ENCODE measurements around the gene SLFN14.
"Not testable (repeated sequence)": the region's sequence is repeated elsewhere in the genome, so short reads cannot be mapped to it uniquely, and the experiment has no call there.

The SLFN14 gene

DNA sequence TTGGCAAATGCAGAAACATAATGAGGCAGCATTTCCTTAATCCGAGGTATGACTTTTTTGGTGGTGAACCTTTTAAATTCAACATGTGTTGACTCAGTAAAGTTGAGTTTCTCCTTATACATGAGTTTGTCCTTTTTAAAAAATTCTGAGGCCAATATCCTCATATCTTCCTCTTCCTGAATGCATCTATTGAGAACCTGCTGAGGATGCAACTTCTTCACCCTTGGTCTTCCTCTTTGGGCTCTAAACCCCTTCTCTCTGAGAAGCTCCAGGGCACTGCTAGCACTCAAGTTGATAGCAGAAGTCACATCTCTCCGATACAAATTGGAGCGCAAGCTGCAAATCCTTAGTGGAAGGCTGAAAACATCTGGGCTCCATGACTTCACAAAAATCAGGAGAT lies 3.3 kb downstream of the SLFN14 start:
- DNase-seq = no peak

DNA sequence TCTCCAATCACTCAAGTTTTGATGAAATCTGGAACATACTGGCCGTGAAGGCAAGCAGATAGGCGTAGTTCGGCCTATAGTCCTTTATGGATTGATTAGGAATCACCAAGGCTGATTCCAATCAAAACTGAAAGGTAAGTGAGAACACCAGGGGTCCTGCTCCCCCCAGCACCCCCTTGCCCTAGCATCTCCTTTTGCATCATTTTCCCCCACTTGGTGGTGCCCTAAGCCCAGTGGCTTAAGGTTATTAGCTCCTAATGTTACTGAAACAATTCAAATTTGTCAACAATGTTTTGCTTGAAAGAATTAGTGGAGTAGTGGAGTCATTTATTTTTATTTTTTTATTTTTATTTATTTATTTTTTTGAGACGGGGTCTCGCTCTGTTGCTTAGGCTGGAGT lies 4.9 kb downstream of the SLFN14 start:
- no peak for DNase-seq

DNA sequence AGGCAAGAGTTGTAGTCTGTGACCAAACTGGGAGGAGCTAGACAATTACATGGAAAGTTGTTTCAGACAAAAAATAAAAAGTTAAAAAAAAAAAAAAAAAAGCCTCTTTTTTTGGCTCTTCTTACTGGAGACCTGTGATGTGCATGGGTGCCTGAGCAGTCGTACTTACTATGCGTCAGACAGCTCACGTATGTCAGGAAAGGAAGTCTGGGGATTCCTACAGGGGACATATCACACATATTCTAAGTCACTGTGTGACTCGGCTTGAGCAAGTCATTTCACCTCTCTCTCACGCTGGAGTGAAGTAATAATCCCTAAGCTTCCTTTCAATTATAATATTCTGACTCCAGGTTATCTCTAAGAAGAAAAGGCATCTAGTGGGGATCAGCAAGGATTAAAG lies 6.0 kb downstream of the SLFN14 start:
- DNase-seq = no peak

DNA sequence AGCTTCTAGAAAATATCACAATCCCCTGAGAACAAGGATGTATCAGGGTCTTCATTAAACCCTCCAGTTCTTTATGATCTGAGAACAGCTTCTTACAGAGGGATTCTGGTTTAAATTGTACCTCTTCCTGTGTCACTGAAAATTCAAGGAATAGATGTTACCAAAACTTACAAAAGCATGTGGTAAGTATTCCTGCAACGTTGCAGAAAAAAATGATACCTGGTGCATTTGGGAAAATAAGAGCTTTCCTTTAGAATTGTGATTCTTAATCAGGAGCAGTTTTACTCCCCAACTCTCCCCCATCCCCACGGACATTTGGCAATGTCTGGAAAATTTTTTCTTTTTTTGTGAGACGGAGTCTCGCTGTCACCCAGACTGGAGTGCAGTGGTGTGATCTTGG lies 7.3 kb downstream of the SLFN14 start:
- DNase-seq = no peak

DNA sequence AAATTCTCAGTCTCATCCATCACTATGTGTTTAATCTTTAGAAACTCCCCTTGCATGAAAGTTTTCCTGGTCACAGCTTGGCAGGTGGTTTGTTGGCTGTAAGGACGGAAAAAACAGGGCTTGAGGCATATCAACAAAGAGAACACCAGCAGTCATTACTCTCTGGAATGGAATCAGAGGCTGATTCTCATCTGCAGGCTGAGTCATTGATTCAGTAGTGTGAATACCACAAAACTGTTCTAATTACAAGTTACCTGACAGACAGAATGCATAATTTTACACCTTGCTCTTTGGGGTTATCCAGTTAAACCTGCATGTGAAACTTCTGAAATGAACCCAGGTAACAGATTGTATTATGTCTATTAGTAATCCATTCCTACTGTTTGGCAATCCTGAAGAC lies 11.6 kb downstream of the SLFN14 start:
- DNase-seq = no peak

GRCh38 chr17:35548208-35548810 lies 12.3 kb downstream of the SLFN14 start:
- DNase-seq = no peak

DNA sequence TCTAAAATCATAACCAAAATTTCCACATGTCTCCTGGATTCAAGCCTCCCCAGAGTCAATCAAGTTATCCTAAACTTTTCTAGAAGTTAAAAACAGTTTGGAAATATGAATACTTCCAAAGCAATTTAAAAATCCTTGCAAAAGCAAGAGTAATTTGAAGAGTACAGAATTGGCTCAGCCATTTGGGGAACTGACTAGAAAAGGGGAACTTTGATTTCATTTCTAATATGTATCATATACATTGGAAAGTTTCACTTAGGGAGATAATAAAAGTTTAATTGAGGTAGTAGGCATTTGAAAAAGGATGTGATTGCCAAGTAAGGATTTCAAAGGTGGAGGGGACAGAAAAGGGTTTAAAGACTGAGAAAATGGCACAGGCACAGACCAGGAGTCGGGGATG lies 14.1 kb downstream of the SLFN14 start:
- no peak for DNase-seq

DNA sequence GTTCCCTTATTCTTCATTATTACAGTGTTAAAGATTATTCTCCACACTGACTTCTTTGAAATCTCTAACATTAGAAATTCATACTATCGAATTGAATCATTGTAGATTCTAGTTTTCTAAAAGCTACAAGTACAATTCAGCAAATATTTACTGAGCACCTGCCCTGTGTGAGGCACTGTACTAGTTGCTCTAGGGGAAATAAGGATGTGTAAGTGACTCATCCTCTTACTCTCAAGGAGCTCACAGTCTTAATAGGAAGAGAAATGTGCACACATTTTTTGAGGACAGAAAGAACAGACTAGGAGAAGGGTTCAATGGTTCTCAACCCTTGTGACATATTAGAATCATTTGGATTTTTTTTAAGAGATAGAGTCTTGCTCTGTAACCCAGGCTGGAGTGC lies 15.5 kb downstream of the SLFN14 start:
- DNase-seq = no peak

DNA sequence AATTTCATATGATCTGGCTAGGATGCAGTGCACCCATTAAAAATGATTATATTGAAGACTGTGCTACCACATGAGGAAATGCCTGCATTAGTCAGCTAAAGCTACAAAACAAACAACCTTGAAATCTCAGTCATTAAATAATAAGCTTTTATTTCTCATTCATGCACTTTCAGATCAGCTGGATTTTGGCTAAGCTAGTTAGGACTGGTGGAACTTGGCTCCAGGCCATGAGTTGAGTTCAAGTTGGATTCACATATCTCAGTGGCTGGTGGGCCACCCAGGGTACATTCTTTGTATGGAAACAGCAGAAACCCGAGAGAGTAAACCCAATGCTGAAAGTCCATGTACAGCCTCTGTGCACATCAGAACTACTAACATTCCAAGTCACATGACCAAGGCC lies 16.8 kb downstream of the SLFN14 start:
- no peak for DNase-seq

DNA sequence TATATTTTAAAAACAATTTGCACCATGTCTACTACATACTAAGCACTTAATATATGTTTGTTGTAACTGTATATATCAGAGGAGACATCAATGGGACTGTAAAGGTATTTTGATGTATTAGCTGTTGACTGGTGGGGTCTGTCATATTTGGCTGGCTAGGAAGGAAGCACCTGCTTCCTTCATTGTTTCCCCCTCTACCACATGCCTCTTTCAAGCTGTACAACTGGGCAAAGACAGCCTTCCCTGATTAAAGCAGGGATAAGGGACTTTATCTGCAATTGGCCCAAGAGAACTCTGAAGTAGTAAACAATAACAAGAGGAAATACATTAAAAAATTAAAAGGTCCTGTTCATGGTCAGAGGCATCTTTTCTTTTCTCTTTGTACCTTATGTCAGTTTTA lies 17.6 kb downstream of the SLFN14 start:
- no peak for DNase-seq

GRCh38 chr17:35541434-35541833 lies 19.2 kb downstream of the SLFN14 start:
- DNase-seq = no peak

- no peak for DNase-seq
Measured at GRCh38 chr17:35540589-35541404, 19.8 kb downstream of the SLFN14 start.

DNA sequence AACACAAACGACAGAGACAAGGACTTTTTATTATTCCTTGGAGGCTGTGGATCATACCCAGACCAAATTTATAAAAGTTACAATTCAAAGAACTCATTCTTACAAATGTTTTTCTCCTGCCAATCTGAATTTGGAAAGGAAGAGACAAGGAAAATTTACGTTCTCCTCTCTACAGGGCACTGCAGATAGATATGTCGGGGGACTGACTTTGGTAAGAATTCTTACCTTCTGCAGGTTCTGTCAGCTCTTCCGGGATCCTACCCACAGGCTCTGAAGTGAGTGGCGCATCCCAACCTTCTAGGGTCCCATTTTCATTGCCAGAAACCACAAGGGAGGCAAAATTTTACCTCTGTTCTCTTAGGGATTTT lies 21.0 kb downstream of the SLFN14 start:
- DNase-seq = no peak

- DNase-seq = no peak
Measured at GRCh38 chr17:35537601-35538141, 22.9 kb downstream of the SLFN14 start, which contains the start of gene SLFN12L. Gene SLFN12L (minus strand): TSS chr17:35537678. CDS start chr17:35522364, 15,314 bp downstream.

- DNase-seq = no peak
Measured at GRCh38 chr17:35536664-35537171, 23.9 kb downstream of the SLFN14 start.

GRCh38 chr17:35535406-35535805 lies 25.2 kb downstream of the SLFN14 start:
- not testable (repeated sequence) for DNase-seq

DNA sequence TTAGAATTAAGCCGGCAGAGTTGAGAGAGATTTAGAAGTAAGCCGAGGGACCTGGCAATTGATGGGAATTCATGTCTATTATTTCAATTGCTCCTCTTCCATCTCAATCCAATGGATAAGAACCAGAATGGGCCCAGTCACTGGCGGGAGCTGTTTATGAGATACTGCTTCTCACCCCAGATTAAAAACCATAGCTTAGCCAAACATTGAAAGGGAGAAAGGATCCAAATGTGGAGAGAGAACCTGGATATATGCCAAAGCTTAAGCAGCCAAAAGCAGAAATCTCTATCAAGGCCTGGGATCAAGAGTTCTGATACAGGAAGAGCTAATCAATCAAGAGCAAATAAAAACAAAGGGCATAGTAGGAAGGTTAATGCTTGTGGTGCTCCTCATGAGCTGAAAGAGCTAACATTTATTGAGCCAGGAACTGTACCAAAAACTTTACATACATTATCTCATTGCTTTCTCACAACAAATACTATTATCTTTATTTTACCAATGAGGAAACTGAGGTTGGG lies 26.0 kb downstream of the SLFN14 start:
- DNase-seq = no peak

DNA sequence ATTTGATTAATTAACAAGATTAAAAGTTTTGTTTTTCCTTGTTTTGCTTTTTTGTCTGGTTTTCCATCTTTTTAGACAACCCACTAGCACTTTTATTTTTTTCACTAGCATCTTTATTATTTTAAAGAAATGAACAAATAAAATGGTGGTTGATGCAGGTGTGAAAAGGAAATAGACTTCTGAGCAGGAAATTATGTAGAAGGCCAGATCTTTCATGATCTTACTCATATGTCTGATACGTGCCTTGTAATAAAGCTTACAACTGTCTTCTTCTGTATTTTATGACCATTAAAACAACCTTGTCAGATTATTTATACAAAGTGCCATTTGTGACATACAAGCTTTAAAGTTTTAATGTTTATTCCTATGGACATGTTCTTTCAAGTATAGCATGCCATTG lies 29.5 kb downstream of the SLFN14 start:
- DNase-seq = no peak

DNA sequence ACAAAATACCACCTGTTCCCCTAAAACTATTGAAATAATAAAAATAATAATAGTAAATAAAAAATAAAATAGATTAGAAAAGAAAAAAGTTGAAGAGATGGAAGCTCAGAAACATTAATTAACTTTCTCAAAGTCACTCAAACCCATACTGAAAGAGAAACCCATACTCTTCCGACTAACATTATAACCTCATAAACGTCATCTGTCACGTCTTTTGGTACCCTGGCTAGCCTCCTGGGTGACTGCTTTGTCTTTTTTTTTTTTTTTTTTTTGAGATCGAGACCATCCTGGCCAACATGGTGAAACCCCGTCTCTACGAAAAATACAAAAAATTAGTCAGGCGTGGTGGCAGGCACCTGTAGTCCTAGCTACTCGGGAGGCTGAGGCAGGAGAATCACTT lies 30.8 kb downstream of the SLFN14 start:
- no peak for DNase-seq

DNA sequence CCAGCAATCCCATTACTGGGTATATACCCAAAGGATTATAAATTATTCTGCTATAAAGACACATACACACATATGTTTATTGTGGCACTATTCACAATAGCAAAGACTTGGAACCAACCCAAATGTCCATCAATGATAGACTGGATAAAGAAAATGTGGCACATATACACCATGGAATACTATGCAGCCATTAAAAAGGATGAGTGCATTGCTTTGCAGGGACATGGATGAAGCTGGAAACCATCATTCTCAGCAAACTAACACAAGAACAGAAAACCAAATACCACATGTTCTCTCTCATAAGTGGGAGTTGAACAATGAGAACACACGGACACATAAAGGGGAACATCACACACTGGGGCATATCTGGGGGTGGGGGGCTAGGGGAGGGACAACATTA lies 31.3 kb downstream of the SLFN14 start:
- not testable (repeated sequence) for DNase-seq

DNA sequence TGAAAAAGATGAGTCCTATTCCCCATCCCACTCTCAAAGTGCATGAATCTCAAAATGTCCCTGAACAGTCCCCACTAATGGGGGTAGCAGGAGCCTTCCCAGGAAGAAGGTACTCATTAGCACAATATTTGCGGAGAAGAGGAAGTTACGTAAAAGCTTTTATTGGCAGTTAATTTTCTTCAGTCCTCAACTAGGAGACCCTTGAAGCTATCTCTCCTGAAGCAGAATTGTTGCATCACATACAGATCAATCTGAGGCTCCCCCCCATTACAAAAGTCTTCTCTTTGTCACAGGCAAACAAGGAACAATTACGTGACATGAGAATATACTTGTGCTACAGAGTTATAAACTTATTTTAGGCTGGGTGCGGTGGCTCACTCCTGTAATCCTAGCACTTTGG lies 37.3 kb downstream of the SLFN14 start:
- no peak for DNase-seq

- DNase-seq = not testable (repeated sequence)
Measured at GRCh38 chr17:35521654-35522256, 38.9 kb downstream of the SLFN14 start.

DNA sequence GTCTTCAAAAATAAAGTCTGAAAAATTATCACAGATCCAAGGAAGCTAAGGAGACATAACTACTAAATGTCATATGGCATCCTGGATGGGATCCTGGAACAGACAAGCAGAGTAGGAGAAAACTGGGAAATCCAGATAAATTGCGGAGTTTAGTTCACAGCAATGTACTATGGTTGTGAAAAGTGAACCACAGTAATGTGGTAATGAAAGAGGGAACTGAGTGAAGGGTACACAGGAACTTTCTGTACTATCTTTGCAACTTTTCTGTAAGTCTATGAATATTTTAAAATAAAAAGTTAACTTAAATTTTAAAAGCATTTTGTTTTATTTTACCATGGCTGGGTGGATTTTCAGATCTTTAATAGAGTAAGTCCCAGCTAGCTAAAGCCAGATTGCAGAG lies 39.5 kb downstream of the SLFN14 start:
- DNase-seq = no peak
